ENCODE measurements around the gene CMTR2.
"Not testable (repeated sequence)": the region's sequence is repeated elsewhere in the genome, so short reads cannot be mapped to it uniquely, and the experiment has no call there.

CMTR2 gene

GRCh38 chr16:71327720-71328119 is 38.5 kb upstream of the CMTR2 start:
- TF ChIP-seq CTCF (IDR thresholded peaks at IDR 0.05; ENCODE audit: control extremely low read depth, extremely low read depth, low read depth, missing control alignments), result no peak
- CTCF ChIA-PET, result interaction anchor here (1.0 to 2.7 kb wide), 5 partner anchors 10 to 284 kb away, joined by 3 to 15 read pairs (median 3); no protein-coding TSS in a partner anchor
- POLR2A ChIA-PET, result no interaction called here
- DNase-seq (ENCODE audit: extremely low spot score), result no peak

- no peak for DNase-seq (ENCODE audit: extremely low spot score)
- no peak for TF ChIP-seq CTCF (IDR thresholded peaks at IDR 0.05; ENCODE audit: control extremely low read depth, extremely low read depth, low read depth, missing control alignments)
- ChIA-PET CTCF (interaction anchor here (2.3 kb wide), 1 partner anchor 8 kb away, joined by 12 read pairs; no protein-coding TSS in a partner anchor), POLR2A (no interaction called here)
Observed at GRCh38 chr16:71319999-71320398, 30.8 kb upstream of the CMTR2 start.

- POLR2A ChIA-PET, result no interaction called here
- CTCF ChIA-PET, result interaction anchor here (1.4 kb wide), 1 partner anchor 28 kb away, joined by 3 read pairs; no protein-coding TSS in a partner anchor
- no peak for TF ChIP-seq CTCF (IDR thresholded peaks at IDR 0.05; ENCODE audit: control extremely low read depth, extremely low read depth, low read depth, missing control alignments)
- DNase-seq (ENCODE audit: extremely low spot score), result no peak
Observed at GRCh38 chr16:71315269-71315668, 26.1 kb upstream of the CMTR2 start.

GRCh38 chr16:71313591-71313990 is 24.4 kb upstream of the CMTR2 start:
- CTCF ChIA-PET, result interaction anchor here (1.3 to 3.2 kb wide), 2 partner anchors 11 to 28 kb away, joined by 3 to 20 read pairs; no protein-coding TSS in a partner anchor
- POLR2A ChIA-PET, result not testable (repeated sequence)

GRCh38 chr16:71311553-71312158 is 22.5 kb upstream of the CMTR2 start:
- CTCF ChIA-PET, result interaction anchor here (0.6 to 4.0 kb wide), 38 partner anchors 9 to 702 kb away, joined by 3 to 34 read pairs (median 5); partner anchors contain the start of gene CMTR2
- TF ChIP-seq CTCF (IDR thresholded peaks at IDR 0.05; ENCODE audit: control extremely low read depth, extremely low read depth, low read depth, missing control alignments), result peak; percentile 86
- POLR2A ChIA-PET, result no interaction called here
- peak; percentile 41 for DNase-seq (ENCODE audit: extremely low spot score)

More at GRCh38 chr16:71313591-71313990, 24.4 kb upstream of the CMTR2 start:
- DNase-seq (ENCODE audit: extremely low spot score), result not testable (repeated sequence)

- no peak for DNase-seq (ENCODE audit: extremely low spot score)
- POLR2A ChIA-PET, result no interaction called here
- TF ChIP-seq CTCF (IDR thresholded peaks at IDR 0.05; ENCODE audit: control extremely low read depth, extremely low read depth, low read depth, missing control alignments), result no peak
- CTCF ChIA-PET, result interaction anchor here (2.2 kb wide), 1 partner anchor 8 kb away, joined by 20 read pairs; no protein-coding TSS in a partner anchor
Observed at GRCh38 chr16:71303938-71304337, 14.7 kb upstream of the CMTR2 start.

- CTCF ChIA-PET, result interaction anchor here (5.2 kb wide), 1 partner anchor 13 kb away, joined by 34 read pairs; no protein-coding TSS in a partner anchor
- no peak for DNase-seq (ENCODE audit: extremely low spot score)
- no peak for TF ChIP-seq CTCF (IDR thresholded peaks at IDR 0.05; ENCODE audit: control extremely low read depth, extremely low read depth, low read depth, missing control alignments)
- POLR2A ChIA-PET, result no interaction called here
Observed at GRCh38 chr16:71297341-71297634, 8.1 kb upstream of the CMTR2 start.
